CD4-positive, alpha-beta T cell treated with Interleukin-15 for 1 hour (primary cell): ENCODE data around the gene CYSRT1.
A peak's percentile ranks its signal among the peaks of the same experiment; 100 is the strongest.

ENCODE experiments used
- DNase-seq: peaks from one replicate; pipeline ENCODE4 v3.0.0-alpha.2; 2020

Gene CYSRT1

GRCh38 chr9:137213160-137214060, 11.6 kb upstream of the CYSRT1 start:
- no peak for DNase-seq

DNA sequence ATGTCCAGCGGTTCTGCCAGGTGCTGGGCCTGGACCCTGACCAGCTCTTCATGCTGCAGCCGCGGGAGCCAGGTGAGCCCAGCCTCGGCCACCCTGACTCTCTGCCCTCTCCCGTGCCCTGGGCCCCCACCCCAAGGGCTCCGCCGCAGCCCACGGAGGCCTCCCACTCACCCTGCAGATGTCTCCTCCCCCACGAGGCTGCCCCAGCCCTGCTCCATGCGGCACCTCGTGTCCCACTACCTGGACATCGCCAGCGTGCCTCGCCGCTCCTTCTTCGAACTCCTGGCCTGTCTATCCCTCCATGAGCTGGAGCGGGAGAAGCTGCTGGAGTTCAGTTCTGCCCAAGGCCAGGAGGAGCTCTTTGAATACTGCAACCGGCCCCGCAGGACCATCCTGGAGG, 10.4 kb upstream of the CYSRT1 start:
- no peak for DNase-seq

- DNase-seq: no peak
Observed at GRCh38 chr9:137215196-137215986, 9.6 kb upstream of the CYSRT1 start.

DNA sequence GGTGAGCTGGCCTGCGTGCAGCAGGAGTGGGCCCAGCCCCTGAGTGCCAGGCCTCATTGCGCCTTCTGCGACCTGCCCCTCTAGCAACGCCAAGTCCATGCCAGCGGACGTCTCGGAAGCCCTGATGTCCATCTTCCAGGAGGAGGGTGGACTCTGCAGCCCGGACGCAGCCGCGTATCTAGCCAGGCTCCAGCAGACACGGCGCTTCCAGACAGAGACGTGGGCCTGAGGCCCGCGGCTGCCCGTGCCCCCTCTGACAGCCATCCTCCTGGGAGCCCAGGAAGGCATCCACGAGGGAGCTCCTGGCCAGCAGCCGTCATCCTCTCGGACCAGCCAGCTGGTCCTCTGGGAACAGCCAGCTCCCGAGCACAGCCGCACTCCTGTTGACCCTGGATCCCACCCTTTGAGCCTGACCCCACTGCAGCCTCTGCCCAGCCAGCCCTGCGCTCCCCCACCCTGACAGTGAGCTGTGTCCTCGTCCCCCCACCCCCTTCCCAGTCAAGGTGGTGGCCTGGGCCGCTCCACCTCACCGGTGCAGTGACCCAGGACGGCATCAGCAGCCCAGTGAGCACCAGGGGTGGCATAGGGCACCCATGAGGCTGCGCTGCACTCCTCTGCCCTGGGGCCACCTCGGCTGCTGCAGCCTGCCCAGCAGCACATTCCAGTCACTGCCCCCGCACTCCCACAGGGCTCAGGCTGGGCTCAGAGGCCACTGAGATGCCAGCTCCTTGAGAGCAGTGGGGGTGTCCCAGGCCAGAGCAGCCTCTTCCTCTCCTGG, 8.6 kb upstream of the CYSRT1 start:
- no peak for DNase-seq

DNA sequence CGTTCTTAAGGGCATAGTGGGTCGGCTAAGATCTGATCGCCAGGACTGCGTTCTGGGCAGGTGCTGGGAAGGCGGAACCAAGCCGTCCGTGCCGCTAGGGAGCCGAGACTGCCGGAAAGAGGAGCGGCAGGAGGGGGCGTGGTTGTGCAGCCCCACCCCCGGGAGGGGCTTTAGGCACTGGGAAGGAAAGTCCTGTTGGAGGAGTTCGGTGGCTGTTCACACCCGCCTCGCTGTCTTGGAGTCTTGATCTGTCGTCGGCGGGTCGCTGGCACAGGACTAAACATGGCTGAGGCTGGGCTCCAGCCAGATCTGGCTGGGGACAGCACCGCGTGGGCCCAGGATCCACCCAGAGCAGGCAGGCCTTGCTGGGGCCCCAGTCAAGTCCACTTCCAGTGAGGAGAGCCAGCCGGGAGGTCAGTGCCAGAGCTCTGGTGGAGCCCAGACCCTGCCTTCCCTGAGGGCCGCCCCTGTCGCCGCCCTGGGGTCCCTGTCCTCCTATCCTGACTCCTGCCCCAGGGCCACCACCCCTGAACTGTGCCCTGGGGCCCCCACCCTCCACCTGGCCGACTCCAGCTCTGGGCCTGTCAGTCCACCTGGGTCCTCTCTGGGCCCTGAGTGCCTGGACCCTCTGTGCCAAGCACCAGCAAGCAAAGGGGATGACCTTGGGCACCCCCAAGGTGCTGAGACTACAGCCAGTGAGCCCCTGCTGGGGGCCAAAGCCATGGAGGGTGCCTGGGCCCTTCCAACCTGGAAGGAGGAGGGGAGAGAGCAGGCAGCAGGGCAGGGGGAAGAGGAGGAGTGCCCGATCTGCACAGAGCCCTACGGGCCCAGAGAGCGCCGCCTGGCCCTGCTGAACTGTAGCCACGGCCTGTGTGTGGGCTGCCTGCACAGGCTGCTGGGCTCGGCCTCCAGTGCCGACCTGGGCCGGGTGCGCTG, 7.4 kb upstream of the CYSRT1 start:
- no peak for DNase-seq

GRCh38 chr9:137218212-137218753, 6.7 kb upstream of the CYSRT1 start:
- DNase-seq: no peak

DNA sequence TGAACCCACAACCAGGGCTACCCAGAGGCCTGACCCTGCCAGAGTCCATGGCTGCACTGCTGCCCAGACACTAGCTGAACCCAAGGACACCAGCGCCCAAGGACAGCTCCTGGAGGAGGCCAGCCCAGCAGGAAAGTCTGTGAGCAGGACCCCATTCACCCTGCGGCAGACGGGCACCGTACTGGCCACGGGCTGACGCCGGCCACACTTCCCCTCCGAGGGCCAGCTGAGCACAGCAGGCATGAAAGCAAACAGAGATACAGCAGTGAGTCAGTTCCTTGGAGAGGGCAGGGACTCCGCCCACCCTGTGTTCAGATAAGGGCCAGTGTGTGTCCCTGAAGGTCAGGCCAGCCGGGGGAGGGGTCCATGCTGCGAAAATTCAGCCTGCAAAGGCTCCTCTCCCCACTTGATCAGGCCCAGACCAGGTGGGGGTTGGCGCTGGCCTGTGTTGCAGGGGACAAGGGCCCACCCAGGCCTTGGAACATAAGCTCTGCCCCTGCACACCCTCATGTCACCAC, 6.2 kb upstream of the CYSRT1 start:
- DNase-seq: no peak

GRCh38 chr9:137219757-137220316, 5.1 kb upstream of the CYSRT1 start:
- no peak for DNase-seq

DNA sequence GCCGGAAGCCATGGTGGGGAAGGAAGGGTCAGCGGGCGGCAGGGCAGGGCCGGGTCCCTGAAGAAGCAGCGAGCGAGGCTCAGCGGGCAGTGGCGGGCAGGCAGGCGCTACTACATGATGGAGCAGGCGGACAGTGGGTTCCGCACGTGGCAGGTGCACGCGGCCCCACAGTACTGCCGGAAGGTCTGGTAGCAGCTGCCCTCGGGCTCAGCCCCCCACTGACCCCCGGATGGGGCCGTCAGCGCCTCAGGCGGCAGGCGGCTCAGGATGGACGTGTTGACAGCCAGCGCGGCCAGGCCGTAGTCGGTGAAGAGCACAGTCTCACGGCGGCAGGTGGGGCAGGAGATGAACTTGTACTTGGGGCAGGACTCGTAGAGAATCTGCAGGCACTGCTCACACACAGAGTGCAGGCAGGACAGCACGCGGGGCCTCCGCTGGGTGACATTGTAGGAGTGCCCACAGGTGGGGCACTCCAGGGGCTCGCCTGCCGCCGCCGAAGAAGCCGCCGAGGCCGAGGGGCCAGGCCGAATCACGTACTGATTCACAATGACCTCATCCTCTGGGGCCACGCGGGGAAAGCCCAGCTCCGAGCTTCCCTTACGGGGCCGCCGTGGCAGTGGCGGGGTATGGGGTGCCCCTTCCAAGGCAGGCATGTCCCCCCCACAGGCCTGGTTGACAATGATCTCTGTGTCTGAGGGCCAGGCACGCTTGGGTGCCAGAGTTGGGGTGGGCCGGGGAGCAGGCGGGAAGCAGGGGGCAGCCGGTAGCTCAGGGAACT, 4.5 kb upstream of the CYSRT1 start:
- no peak for DNase-seq

DNA sequence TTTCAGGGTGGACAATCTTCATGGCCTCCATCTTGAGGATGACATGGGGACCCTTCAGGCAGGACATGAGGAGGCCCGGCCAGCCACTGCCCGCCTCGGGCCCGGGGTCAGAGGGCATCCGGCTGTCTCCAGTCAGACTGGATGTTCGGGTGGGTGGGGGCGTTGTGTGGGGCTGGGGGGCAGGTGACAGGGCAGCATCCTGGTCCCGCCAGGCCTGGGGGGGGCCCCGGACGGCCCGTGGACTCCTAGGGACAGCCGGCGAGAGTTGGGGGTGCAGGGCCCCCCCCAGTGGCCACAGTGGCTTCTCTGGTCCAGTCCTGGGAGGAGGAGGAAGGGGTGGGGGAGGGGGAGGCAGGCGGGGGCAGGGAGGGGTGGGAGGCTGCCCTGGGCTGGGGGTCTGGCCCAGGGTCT, 3.9 kb upstream of the CYSRT1 start:
- no peak for DNase-seq

DNA sequence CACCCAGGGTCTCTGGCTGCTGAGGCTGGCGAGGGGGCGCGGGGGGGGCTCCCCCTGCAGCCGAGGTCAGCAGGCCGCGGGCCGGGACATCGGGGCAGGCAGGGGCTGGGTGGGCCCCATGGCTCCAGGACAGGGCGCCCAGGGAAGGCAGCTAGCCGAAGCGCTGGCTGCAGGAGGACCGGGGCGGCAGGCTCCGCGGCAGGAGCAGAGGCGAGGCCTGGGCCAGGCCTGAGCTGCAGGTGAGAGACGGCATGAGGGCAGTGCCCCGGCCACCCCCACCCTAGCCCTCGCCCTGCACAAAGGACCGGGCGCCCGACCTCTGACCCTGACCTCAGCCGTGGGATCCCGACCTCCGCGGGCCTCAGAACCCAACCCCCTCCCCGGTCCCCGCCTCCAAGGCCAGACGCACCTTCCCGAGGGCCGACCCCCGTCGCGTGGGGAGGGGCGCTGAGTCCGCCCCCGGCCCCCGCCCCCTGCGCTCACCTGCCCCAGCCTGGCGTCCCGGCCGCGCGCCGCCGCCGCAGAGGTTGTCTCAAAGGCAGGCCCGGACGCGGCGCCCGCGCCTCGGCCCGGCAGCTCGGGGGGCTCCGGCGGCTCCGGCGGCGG, 3.4 kb upstream of the CYSRT1 start:
- DNase-seq: no peak

DNA sequence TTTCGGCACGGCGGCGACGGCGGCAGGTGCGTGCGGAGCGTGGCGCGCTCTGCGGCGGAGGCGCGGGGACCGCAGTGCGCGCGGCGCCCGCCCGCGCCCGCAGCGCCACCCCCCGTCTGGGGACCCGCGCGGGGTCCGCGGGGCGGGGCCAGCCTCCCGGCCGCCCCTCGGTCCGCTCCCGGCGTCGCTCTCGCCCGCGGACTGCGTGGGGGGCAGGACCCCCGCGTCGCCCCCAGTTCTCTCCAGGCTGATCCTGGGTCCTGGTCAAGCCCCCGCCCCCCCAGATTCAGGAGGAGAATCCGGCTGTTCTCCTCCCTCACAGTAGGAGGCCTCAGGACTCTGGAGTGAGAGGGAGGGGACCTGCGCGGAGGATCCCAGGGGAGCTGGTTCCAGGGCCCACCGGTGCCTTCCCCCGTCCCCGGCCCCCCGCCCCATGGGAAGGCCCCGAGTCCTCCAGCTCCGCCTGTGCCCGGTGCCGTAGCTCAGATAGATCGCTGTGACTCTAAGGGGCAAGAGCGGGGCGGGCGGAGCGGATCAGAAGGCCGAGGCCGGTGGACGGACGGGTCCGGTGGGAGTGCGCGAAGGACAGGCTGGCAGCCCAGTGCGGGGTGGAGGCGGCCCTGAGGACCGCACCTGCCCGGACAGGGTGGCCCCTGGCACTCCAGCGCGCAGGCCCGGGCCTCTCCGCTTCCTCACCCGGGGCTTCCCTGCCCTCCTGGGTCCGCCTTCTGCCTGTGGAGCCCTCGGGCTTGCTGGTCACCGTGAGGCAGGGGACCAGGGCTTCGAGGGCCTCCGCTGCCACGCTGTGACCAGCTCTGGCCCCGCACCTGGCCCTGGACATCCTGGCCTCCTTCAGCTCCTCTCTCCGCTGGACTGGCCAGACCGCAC, 2.5 kb upstream of the CYSRT1 start, which contains the start of gene RNF208:
Gene RNF208 (minus strand): TSS at position 51 of the 888 bp plus-strand sequence. CDS start 1,028 bp downstream, outside the sequence.
- DNase-seq: no peak

DNA sequence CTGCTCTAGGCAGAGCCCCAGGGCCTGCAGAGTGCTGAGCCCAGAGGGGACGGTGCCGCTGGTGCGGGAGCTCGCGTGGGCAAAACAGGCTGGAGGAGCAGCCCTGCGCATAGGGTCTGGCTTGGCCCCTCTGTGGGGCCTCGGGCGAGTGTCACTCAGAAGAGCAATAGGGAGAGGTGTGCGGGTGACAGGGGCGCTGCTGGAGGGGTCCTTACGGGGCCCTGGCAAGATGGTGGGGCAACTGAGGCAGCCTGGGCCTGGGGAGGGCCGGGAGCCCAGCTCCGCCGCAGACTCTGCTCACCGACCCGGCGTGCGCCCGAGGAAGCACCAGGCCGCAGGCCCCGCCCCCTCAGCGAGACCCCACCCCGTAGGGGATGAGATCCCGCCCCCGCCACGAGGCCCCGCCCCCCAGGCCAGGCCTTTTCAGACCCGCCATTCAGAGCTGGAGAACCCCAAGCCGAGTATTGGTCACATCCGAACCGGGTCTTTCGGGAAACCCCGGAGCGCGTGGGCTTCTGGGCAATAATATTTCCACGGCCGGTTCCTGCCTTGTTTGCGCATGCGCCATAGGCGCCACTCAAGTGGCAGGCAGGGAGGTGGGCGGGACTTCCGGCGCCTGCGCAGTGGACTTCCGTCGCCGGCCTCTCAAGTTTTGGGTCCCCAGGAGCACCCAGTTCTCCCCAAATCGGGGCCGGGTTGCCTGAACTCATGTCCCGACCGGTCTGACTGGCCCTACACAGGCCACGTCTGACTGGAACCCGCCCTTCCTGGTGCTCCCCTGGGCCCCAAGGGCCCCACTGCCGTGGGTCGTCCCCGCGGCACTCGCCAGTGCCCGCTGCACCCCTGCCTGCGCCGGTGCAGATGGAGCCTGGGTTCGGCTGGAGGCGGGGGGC, 1.6 kb upstream of the CYSRT1 start:
- peak; percentile 100 for DNase-seq

DNA sequence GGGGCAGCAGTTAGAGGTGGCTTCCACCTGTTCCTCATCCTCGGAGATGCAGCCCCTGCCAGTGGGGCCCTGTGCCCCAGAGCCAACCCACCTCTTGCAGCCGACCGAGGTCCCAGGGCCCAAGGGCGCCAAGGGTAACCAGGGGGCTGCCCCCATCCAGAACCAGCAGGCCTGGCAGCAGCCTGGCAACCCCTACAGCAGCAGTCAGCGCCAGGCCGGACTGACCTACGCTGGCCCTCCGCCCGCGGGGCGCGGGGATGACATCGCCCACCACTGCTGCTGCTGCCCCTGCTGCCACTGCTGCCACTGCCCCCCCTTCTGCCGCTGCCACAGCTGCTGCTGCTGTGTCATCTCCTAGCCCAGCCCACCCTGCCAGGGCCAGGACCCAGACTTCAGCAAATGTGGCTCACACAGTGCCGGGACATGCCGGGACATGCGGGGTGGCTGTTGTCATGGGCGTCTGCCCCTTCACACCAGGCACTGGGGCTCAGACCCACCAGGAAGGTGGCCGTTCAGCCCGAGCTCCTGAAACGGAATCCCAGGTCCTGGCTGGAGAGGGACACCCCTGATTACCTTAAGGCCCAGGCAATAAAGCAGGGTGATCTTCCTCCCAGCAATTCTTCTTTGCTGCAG, 841 bp downstream of the CYSRT1 start:
- no peak for DNase-seq

- no peak for DNase-seq
Observed at GRCh38 chr9:137226338-137227053, 1.5 kb downstream of the CYSRT1 start.
